ENCODE results near the gene VDAC1. TPM values are rescaled to one million over a fixed set of nuclear protein-coding genes. Genes with fewer than 3 reads are reported as not detected.
"Not testable (repeated sequence)": the region's sequence is repeated elsewhere in the genome, so short reads cannot be mapped to it uniquely, and the experiment has no call there.

The VDAC1 gene
- total RNA-seq, 1 donor from 2014 or later = 224 TPM

GRCh38 chr5:133938929-133939328, 65.8 kb downstream of the VDAC1 start:
- no peak overlapping the region for H3K27ac Mint-ChIP-seq
- no peaks in the 10 kb centered on the region for H3K9me3 Mint-ChIP-seq
- no peaks in the 10 kb centered on the region for H3K27me3 Mint-ChIP-seq (ENCODE audit: insufficient read depth, low read depth)
- peaks cover 2% of the 10 kb centered on the region for H3K4me1 Mint-ChIP-seq
- no peak overlapping the region for H2AFZ ChIP-seq (replicated peaks)
- H3K9me3 ChIP-seq (ENCODE audit: low read depth) = no peaks in the 10 kb centered on the region
- no peaks in the 10 kb centered on the region for H3K27me3 ChIP-seq
- H3K9ac ChIP-seq = no peak overlapping the region
- no peak overlapping the region for H3K27ac ChIP-seq
- H3K4me3 Mint-ChIP-seq = no peak overlapping the region
- no peaks in the 10 kb centered on the region for H3F3A ChIP-seq (ENCODE audit: low read depth)
- H3K79me2 ChIP-seq (ENCODE audit: low read depth) = no peaks in the 10 kb centered on the region
- H3K36me3 Mint-ChIP-seq = no peaks in the 10 kb centered on the region
- no peak for TF ChIP-seq EZH2 (IDR thresholded peaks at IDR 0.05)
- TF ChIP-seq EZH2phosphoT487 (IDR thresholded peaks at IDR 0.05) = no peak
- no peak for TF ChIP-seq CTCF (IDR thresholded peaks at IDR 0.05)
- no peak for DNase-seq (ENCODE audit: low spot score)
- no peaks in the 10 kb centered on the region for H4K20me1 ChIP-seq (ENCODE audit: low read depth)
- H3K4me1 ChIP-seq = peaks cover 6% of the 10 kb centered on the region
- H3K4me2 ChIP-seq = no peak overlapping the region
- no peak overlapping the region for H3K4me3 ChIP-seq
- no peaks in the 10 kb centered on the region for H3K36me3 ChIP-seq

GRCh38 chr5:133938039-133938821, 66.5 kb downstream of the VDAC1 start:
- Mint-ChIP-seq H3K27ac (no peak overlapping the region), H3K27me3 (ENCODE audit: insufficient read depth, low read depth) (no peaks in the 10 kb centered on the region), H3K9me3 (no peaks in the 10 kb centered on the region), H3K4me3 (no peak overlapping the region), H3K36me3 (no peaks in the 10 kb centered on the region), H3K4me1 (peaks cover 2% of the 10 kb centered on the region)
- Histone ChIP-seq H3K4me3 (no peak overlapping the region), H3K36me3 (no peaks in the 10 kb centered on the region), H3K4me1 (peaks cover 6% of the 10 kb centered on the region), H3K79me2 (ENCODE audit: low read depth) (no peaks in the 10 kb centered on the region), H3F3A (ENCODE audit: low read depth) (no peaks in the 10 kb centered on the region), H2AFZ (replicated peaks) (no peak overlapping the region), H3K27ac (no peak overlapping the region), H3K9me3 (ENCODE audit: low read depth) (no peaks in the 10 kb centered on the region), H3K27me3 (no peaks in the 10 kb centered on the region), H3K4me2 (no peak overlapping the region), H3K9ac (no peak overlapping the region), H4K20me1 (ENCODE audit: low read depth) (no peaks in the 10 kb centered on the region)
- no peak for TF ChIP-seq CTCF (IDR thresholded peaks at IDR 0.05)
- no peak for TF ChIP-seq EZH2 (IDR thresholded peaks at IDR 0.05)
- TF ChIP-seq EZH2phosphoT487 (IDR thresholded peaks at IDR 0.05) = no peak
- no peak for DNase-seq (ENCODE audit: low spot score)

DNA sequence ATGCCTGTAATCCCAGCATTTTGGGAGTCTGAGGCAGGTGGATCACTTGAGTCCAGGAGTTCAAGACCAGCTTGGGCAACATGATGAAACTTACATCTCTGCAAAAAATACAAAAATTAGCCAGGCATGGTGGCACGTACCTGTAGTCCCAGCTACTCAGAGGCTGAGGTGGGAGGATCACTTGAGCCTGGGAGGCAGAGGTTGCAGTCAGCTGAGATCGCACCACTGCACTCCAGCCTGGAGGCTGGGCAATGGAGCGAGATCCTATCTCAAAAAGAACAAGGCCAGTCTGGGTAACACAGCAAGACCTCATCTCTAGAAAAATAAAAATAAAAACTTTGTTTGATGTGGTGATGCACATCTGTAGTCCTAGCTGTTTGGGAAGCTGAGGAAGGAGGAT, 67.1 kb downstream of the VDAC1 start:
- not testable (repeated sequence) for H3K4me1 Mint-ChIP-seq; H3K9ac ChIP-seq; H3F3A ChIP-seq (ENCODE audit: low read depth); H3K4me3 Mint-ChIP-seq; H3K27ac ChIP-seq; H2AFZ ChIP-seq (replicated peaks); DNase-seq (ENCODE audit: low spot score); H3K4me1 ChIP-seq; H3K9me3 Mint-ChIP-seq; H3K27ac Mint-ChIP-seq; H3K9me3 ChIP-seq (ENCODE audit: low read depth); H3K27me3 Mint-ChIP-seq (ENCODE audit: insufficient read depth, low read depth); H3K4me2 ChIP-seq; H3K36me3 Mint-ChIP-seq; H3K4me3 ChIP-seq; H3K79me2 ChIP-seq (ENCODE audit: low read depth); H3K36me3 ChIP-seq; H4K20me1 ChIP-seq (ENCODE audit: low read depth); H3K27me3 ChIP-seq

- no peak overlapping the region for H3K27ac Mint-ChIP-seq
Observed at GRCh38 chr5:133936651-133937015, 68.1 kb downstream of the VDAC1 start.

DNA sequence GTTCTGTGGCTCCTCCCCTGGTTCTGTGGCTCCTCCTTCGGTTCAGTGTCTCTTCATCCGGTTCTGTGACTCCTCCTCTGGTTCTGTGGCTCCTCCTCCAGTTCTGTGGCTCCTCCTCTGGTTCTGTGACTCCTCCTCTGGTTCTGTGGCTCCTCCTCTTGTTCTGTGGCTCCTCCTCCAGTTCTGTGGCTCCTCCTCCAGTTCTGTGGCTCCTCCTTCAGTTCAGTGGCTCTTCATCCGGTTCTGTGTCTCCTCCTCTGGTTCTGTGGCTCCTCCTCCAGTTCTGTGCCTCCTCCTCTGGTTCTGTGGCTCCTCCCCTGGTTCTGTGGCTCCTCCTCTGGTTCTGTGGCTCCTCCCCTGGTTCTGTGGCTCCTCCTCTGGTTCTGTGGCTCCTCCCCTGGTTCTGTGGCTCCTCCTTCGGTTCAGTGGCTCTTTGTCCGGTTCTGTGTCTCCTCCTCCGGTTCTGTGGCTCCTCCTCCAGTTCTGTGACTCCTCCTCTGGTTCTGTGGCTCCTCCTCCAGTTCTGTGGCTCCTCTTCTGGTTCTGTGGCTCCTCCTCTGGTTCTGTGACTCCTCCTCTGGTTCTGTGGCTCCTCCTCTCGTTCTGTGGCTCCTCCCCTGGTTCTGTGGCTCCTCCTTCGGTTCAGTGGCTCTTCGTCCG, 68.7 kb downstream of the VDAC1 start:
- not testable (repeated sequence) for H4K20me1 ChIP-seq (ENCODE audit: low read depth); H3K4me3 ChIP-seq; DNase-seq (ENCODE audit: low spot score); H2AFZ ChIP-seq (replicated peaks); H3K4me3 Mint-ChIP-seq; H3K27ac Mint-ChIP-seq; H3K36me3 ChIP-seq; H3K36me3 Mint-ChIP-seq; H3K27me3 Mint-ChIP-seq (ENCODE audit: insufficient read depth, low read depth); H3K9me3 ChIP-seq (ENCODE audit: low read depth); H3K9me3 Mint-ChIP-seq; H3K27me3 ChIP-seq; H3K27ac ChIP-seq; H3F3A ChIP-seq (ENCODE audit: low read depth); H3K9ac ChIP-seq; H3K4me1 Mint-ChIP-seq; H3K4me1 ChIP-seq; H3K79me2 ChIP-seq (ENCODE audit: low read depth); H3K4me2 ChIP-seq

More at GRCh38 chr5:133936651-133937015, 68.1 kb downstream of the VDAC1 start:
- H3K4me3 ChIP-seq = no peak overlapping the region
- H3K4me1 Mint-ChIP-seq = peaks cover 2% of the 10 kb centered on the region
- H3K4me2 ChIP-seq = no peak overlapping the region
- peaks cover 6% of the 10 kb centered on the region for H3K4me1 ChIP-seq
- H3K36me3 Mint-ChIP-seq = no peaks in the 10 kb centered on the region
- H3K27me3 ChIP-seq = no peaks in the 10 kb centered on the region
- H2AFZ ChIP-seq (replicated peaks) = no peak overlapping the region
- H4K20me1 ChIP-seq (ENCODE audit: low read depth) = no peaks in the 10 kb centered on the region
- peaks cover 5% of the 10 kb centered on the region for H3K27me3 Mint-ChIP-seq (ENCODE audit: insufficient read depth, low read depth)
- H3K36me3 ChIP-seq = no peaks in the 10 kb centered on the region
- H3K9me3 Mint-ChIP-seq = no peaks in the 10 kb centered on the region
- H3K9ac ChIP-seq = no peak overlapping the region
- TF ChIP-seq CTCF (IDR thresholded peaks at IDR 0.05) = no peak
- no peak for TF ChIP-seq EZH2phosphoT487 (IDR thresholded peaks at IDR 0.05)
- no peak for TF ChIP-seq EZH2 (IDR thresholded peaks at IDR 0.05)
- no peaks in the 10 kb centered on the region for H3K9me3 ChIP-seq (ENCODE audit: low read depth)
- H3K79me2 ChIP-seq (ENCODE audit: low read depth) = no peaks in the 10 kb centered on the region
- no peak for DNase-seq (ENCODE audit: low spot score)
- no peak overlapping the region for H3K27ac ChIP-seq
- no peaks in the 10 kb centered on the region for H3F3A ChIP-seq (ENCODE audit: low read depth)
- no peak overlapping the region for H3K4me3 Mint-ChIP-seq
